HepG2 (cell line): ENCODE data around the gene CD151. TPM values are rescaled to one million over a fixed set of nuclear protein-coding genes. Genes with fewer than 3 reads are reported as not detected.
A peak's percentile ranks its signal among the peaks of the same experiment; 100 is the strongest.

Source experiments
- BORCS8-MEF2B ChIP-seq: sonication (generic); formaldehyde crosslinking; IDR thresholded peaks from 2 replicates; pipeline ENCODE4 v1.8.0; 2022; ENCODE audit warnings: mild to moderate bottlenecking, missing genetic modification reagents
- GABPA ChIP-seq, 2 experiments: IDR thresholded peaks; 2 replicates each; pipeline ENCODE4 v1.6.1; 2011 to 2016; ENCODE audit warnings: low read depth in 2 of 2, low read length in 1 of 2, missing biosample characterization in 1 of 2, missing genetic modification characterization in 1 of 2
- GPN1 ChIP-seq: sonication (generic); formaldehyde crosslinking; IDR thresholded peaks from 2 replicates; pipeline ENCODE4 v1.5.1; 2020; ENCODE audit warnings: missing genetic modification reagents, borderline replicate concordance
- HHEX ChIP-seq: IDR thresholded peaks from 2 replicates; pipeline ENCODE4 v1.6.1; 2016; ENCODE audit warnings: control low read depth
- JDP2 ChIP-seq: sonication (generic); formaldehyde crosslinking; IDR thresholded peaks from 2 replicates; pipeline ENCODE4 v1.8.1; 2022; ENCODE audit warnings: missing genetic modification reagents, borderline replicate concordance
- MXD4 ChIP-seq: IDR thresholded peaks from 2 replicates; pipeline ENCODE4 v1.6.1; 2016; ENCODE audit warnings: mild to moderate bottlenecking, missing biosample characterization, missing genetic modification reagents
- PBX2 ChIP-seq: IDR thresholded peaks from 2 replicates; pipeline ENCODE4 v1.6.1; 2016; ENCODE audit warnings: control low read depth
- RBAK ChIP-seq: sonication (generic); formaldehyde crosslinking; IDR thresholded peaks from 2 replicates; pipeline ENCODE4 v1.5.1; 2020; ENCODE audit warnings: mild to moderate bottlenecking, missing genetic modification reagents
- RCOR2 ChIP-seq: IDR thresholded peaks from 2 replicates; pipeline ENCODE4 v1.6.1; 2016; ENCODE audit warnings: missing biosample characterization, missing genetic modification reagents
- RXRB ChIP-seq: IDR thresholded peaks from 2 replicates; pipeline ENCODE4 v1.6.1; 2016; ENCODE audit warnings: borderline replicate concordance, missing genetic modification reagents, missing compliant biosample characterization
- SALL2 ChIP-seq: sonication (generic); formaldehyde crosslinking; IDR thresholded peaks from 2 replicates; pipeline ENCODE4 v1.8.1; 2023; ENCODE audit warnings: mild to moderate bottlenecking, missing genetic modification reagents, inconsistent platforms
- SMYD3 ChIP-seq: sonication (generic); formaldehyde crosslinking; IDR thresholded peaks from 2 replicates; pipeline ENCODE4 v1.8.1; 2023; ENCODE audit warnings: mild to moderate bottlenecking, missing genetic modification reagents
- XRCC5 ChIP-seq: fragments of 200-400 bp; formaldehyde crosslinking; optimal IDR thresholded peaks from 2 replicates; pipeline ENCODE3; 2017; ENCODE audit warnings: mild to moderate bottlenecking, low read length
- ZBTB10 ChIP-seq: sonication (generic); formaldehyde crosslinking; IDR thresholded peaks from 2 replicates; pipeline ENCODE4 v1.4.0; 2020; ENCODE audit warnings: missing genetic modification reagents, borderline replicate concordance
- ZMAT3 ChIP-seq: sonication (generic); formaldehyde crosslinking; conservative IDR thresholded peaks from 2 replicates; pipeline ENCODE4 v1.7.0; 2021; ENCODE audit warnings: missing genetic modification reagents
- ZNF232 ChIP-seq: sonication (generic); formaldehyde crosslinking; IDR thresholded peaks from 2 replicates; pipeline ENCODE4 v1.4.0; 2020; ENCODE audit warnings: missing genetic modification reagents, borderline replicate concordance
- ZNF317 ChIP-seq: sonication (generic); formaldehyde crosslinking; IDR thresholded peaks from 2 replicates; pipeline ENCODE4 v1.5.0; 2020; ENCODE audit warnings: mild to moderate bottlenecking, missing genetic modification reagents
- ZNF331 ChIP-seq: sonication (generic); formaldehyde crosslinking; IDR thresholded peaks from 2 replicates; pipeline ENCODE4 v1.4.0; 2020; ENCODE audit warnings: missing genetic modification reagents
- ZNF574 ChIP-seq: sonication (generic); formaldehyde crosslinking; IDR thresholded peaks from 2 replicates; pipeline ENCODE4 v1.4.0; 2020; ENCODE audit warnings: missing genetic modification reagents
- ZNF737 ChIP-seq: sonication (generic); formaldehyde crosslinking; IDR thresholded peaks from 2 replicates; pipeline ENCODE4 v1.5.0; 2020; ENCODE audit warnings: missing genetic modification reagents, mild to moderate bottlenecking, borderline replicate concordance
- polyA plus RNA-seq, 8 experiments: library from polyadenylated mRNA; depleted of rRNA in 3 of 8; stranded (reverse) in 7 of 8; unstranded in 1 of 8; fragments of >200 nt; fragmentation: Illumina TruSeq in 4 of 8; extraction: Trizol in 4 of 8; gene quantifications; 2 replicates each; pipeline versions ENCODE4 v1.2.1 to v1.2.3, GENCODE V29; 2011 to 2016; ENCODE audit warnings: low read depth in 4 of 8, missing spikeins in 1 of 8, mixed read lengths in 1 of 8; ENCODE audit not compliant: insufficient read depth in 1 of 8
- total RNA-seq, 5 experiments: library from RNA; depleted of rRNA; stranded (reverse); fragments of >200 nt; fragmentation: Illumina TruSeq; extraction: Trizol; gene quantifications; 2 replicates each; pipeline ENCODE4 v1.2.3, GENCODE V29; 2016; ENCODE audit warnings: low read depth in 1 of 5

CD151 gene
- total and polyA plus RNA-seq, 2 of the 13 experiments (the other 11 are each of a cell fraction or from before 2014, with no cell fraction given), result 125 to 197 TPM

GRCh38 chr11:797296-798092, 35.3 kb upstream of the CD151 start (continued):
- no peak for TF ChIP-seq RXRB (CRISPR knock-in tag)
- TF ChIP-seq ZBTB10 (CRISPR knock-in tag), result no peak
- TF ChIP-seq BORCS8-MEF2B, result no peak
- peak; percentile 14; the same call in 1 of the 2 replicates for TF ChIP-seq GPN1 (CRISPR knock-in tag)
- no peak for TF ChIP-seq PBX2
- TF ChIP-seq ZMAT3 (CRISPR knock-in tag), result no peak
- TF ChIP-seq RCOR2, result no peak
- no peak for TF ChIP-seq ZNF331 (CRISPR knock-in tag)
- no peak; the same call in 1 of the 2 replicates for TF ChIP-seq JDP2 (CRISPR knock-in tag)
- TF ChIP-seq XRCC5, result no peak
- no peak for TF ChIP-seq ZNF232 (CRISPR knock-in tag)
- TF ChIP-seq SMYD3 (CRISPR knock-in tag), result no peak
- no peak; the same call in 1 of the 2 replicates for TF ChIP-seq MXD4
- no peak for TF ChIP-seq RBAK
- TF ChIP-seq ZNF317 (CRISPR knock-in tag), result peak; percentile 26; the same call in 1 of the 2 replicates
- no peak for TF ChIP-seq GABPA (IDR thresholded peaks at IDR 0.05; ENCODE audit: low read depth, low read length)
- TF ChIP-seq GABPA (CRISPR knock-in tag; IDR thresholded peaks at IDR 0.05; ENCODE audit: low read depth), result no peak; the same call in 1 of the 2 replicates
- no peak for TF ChIP-seq ZNF737 (CRISPR knock-in tag)
- TF ChIP-seq SALL2, result no peak
- no peak for TF ChIP-seq ZNF574
- no peak for TF ChIP-seq HHEX (CRISPR knock-in tag)
